ENCODE data around the gene AMMECR1L. TPM values are rescaled to one million over a fixed set of nuclear protein-coding genes. Genes with fewer than 3 reads are reported as not detected.

AMMECR1L gene
- total RNA-seq, 2 donors from 2014 or later: 21.7 to 22.0 TPM

DNA sequence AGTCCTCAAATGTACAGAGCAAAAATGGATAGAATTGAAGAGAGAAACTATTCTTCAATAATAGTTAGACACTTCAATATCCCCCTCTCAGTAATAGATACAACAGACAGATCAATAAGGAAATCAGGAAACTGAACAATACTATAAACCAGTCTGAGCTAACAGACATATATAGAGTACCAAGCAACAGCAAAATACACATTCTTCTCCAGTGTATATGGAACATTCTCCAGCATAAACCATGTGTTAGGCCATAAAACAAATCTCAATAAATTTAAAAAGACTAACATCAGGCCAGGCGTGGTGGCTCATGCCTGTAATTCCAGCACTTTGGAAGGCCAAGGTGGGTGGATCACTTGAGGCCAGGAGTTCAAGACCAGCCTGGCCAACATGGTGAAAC, 43.7 kb upstream of the AMMECR1L start:
- Mint-ChIP-seq H3K4me1 (no peaks in the 10 kb centered on the region), H3K27me3 (ENCODE audit: insufficient read depth) (no peaks in the 10 kb centered on the region), H3K9me3 (peaks cover 6% of the 10 kb centered on the region), H3K36me3 (ENCODE audit: low read depth) (no peaks in the 10 kb centered on the region), H3K27ac (no peak overlapping the region), H3K4me3 (no peak overlapping the region)
- TF ChIP-seq, protein P1, sequence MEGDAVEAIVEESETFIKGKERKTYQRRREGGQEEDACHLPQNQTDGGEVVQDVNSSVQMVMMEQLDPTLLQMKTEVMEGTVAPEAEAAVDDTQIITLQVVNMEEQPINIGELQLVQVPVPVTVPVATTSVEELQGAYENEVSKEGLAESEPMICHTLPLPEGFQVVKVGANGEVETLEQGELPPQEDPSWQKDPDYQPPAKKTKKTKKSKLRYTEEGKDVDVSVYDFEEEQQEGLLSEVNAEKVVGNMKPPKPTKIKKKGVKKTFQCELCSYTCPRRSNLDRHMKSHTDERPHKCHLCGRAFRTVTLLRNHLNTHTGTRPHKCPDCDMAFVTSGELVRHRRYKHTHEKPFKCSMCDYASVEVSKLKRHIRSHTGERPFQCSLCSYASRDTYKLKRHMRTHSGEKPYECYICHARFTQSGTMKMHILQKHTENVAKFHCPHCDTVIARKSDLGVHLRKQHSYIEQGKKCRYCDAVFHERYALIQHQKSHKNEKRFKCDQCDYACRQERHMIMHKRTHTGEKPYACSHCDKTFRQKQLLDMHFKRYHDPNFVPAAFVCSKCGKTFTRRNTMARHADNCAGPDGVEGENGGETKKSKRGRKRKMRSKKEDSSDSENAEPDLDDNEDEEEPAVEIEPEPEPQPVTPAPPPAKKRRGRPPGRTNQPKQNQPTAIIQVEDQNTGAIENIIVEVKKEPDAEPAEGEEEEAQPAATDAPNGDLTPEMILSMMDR (conservative IDR thresholded peaks at IDR 0.05): no peak
- Histone ChIP-seq H3K36me3 (ENCODE audit: control insufficient read depth, insufficient read depth, low read length) (no peaks in the 10 kb centered on the region), H3K4me1 (ENCODE audit: control insufficient read depth, insufficient read depth, low read length) (peaks cover 3% of the 10 kb centered on the region), H3K9ac (ENCODE audit: extremely low read depth, low read length, poor library complexity, severe bottlenecking) (no peak overlapping the region), H3K27ac (ENCODE audit: low read depth, low read length) (no peak overlapping the region), H3K27me3 (ENCODE audit: control insufficient read depth, insufficient read depth, low read length, poor library complexity, severe bottlenecking) (no peaks in the 10 kb centered on the region), H3K9me3 (ENCODE audit: control insufficient read depth, low read length) (no peaks in the 10 kb centered on the region), H3K4me3 (ENCODE audit: low read length) (no peak overlapping the region)
- WGBS, 2 experiments (ENCODE audit: insufficient coverage in 1 of 2, insufficient read length in 1 of 2): 93% methylated on average over 1 of the region's 1 CpG; no CpG with 5 or more reads in 1 of the 2 experiments
- DNase-seq: no peak

DNA sequence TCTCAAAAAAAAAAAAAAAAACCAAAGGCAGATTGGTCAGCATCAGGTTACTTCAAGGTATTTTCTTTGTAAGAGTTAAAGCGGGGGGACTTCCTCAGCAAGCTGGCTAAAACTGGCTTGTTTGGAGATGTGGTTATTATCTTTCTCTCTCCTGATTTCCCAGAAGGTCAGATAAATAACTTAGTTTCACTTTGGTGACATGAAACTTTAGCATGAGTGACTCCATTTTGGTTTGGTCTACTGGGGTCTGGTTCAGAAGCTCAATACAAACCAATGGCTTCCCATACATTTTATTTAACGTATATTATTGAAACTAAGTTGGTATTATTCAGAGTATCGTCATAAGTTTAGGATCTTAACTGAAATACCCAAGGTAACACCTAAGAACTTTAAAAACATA, 41.6 kb upstream of the AMMECR1L start:
- Mint-ChIP-seq H3K27ac (no peak overlapping the region), H3K4me1 (no peaks in the 10 kb centered on the region), H3K9me3 (peaks cover 6% of the 10 kb centered on the region), H3K27me3 (ENCODE audit: insufficient read depth) (no peaks in the 10 kb centered on the region), H3K36me3 (ENCODE audit: low read depth) (no peaks in the 10 kb centered on the region), H3K4me3 (no peak overlapping the region)
- Histone ChIP-seq H3K4me3 (ENCODE audit: low read length) (no peak overlapping the region), H3K27ac (ENCODE audit: low read depth, low read length) (no peak overlapping the region), H3K9me3 (ENCODE audit: control insufficient read depth, low read length) (no peaks in the 10 kb centered on the region), H3K4me1 (ENCODE audit: control insufficient read depth, insufficient read depth, low read length) (peaks cover 3% of the 10 kb centered on the region), H3K9ac (ENCODE audit: extremely low read depth, low read length, poor library complexity, severe bottlenecking) (no peak overlapping the region), H3K27me3 (ENCODE audit: control insufficient read depth, insufficient read depth, low read length, poor library complexity, severe bottlenecking) (no peaks in the 10 kb centered on the region), H3K36me3 (ENCODE audit: control insufficient read depth, insufficient read depth, low read length) (no peaks in the 10 kb centered on the region)
- DNase-seq: no peak
- 91% methylated on average over 1 of the region's 3 CpGs; no CpG with 5 or more reads in 1 of the 2 experiments for WGBS, 2 experiments (ENCODE audit: insufficient coverage in 1 of 2, insufficient read length in 1 of 2)
- TF ChIP-seq, protein P1 (conservative IDR thresholded peaks at IDR 0.05): no peak

DNA sequence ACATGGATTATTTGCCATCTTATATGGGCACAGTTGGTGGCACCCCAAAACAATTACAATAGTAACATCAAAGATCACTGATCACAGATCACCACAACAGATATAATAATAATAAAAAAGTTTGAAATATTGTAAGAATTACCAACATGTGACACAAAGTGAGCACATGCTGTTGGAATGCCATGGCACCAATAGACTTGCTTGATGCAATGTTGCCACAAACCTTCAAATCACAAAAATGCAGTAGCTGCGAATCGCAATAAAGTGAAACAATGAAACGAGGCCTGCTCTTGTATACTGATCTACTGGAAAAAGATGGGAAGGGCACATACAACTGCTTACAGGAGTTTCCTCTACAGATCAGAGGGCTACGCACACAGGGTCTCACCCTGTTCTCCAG, 32.2 kb upstream of the AMMECR1L start:
- Histone ChIP-seq H3K9ac (ENCODE audit: extremely low read depth, low read length, poor library complexity, severe bottlenecking) (no peak overlapping the region), H3K27ac (ENCODE audit: low read depth, low read length) (no peak overlapping the region), H3K27me3 (ENCODE audit: control insufficient read depth, insufficient read depth, low read length, poor library complexity, severe bottlenecking) (no peaks in the 10 kb centered on the region), H3K4me3 (ENCODE audit: low read length) (no peak overlapping the region), H3K4me1 (ENCODE audit: control insufficient read depth, insufficient read depth, low read length) (no peaks in the 10 kb centered on the region), H3K9me3 (ENCODE audit: control insufficient read depth, low read length) (no peaks in the 10 kb centered on the region), H3K36me3 (ENCODE audit: control insufficient read depth, insufficient read depth, low read length) (no peaks in the 10 kb centered on the region)
- Mint-ChIP-seq H3K36me3 (ENCODE audit: low read depth) (no peaks in the 10 kb centered on the region), H3K4me3 (no peak overlapping the region), H3K9me3 (no peaks in the 10 kb centered on the region), H3K27ac (no peak overlapping the region), H3K27me3 (ENCODE audit: insufficient read depth) (no peaks in the 10 kb centered on the region), H3K4me1 (peaks cover 3% of the 10 kb centered on the region)
- WGBS, 2 experiments (ENCODE audit: insufficient coverage in 1 of 2, insufficient read length in 1 of 2): 94 to 100% methylated on average over 2 to 4 of the region's 4 CpGs
- DNase-seq: no peak
- TF ChIP-seq, protein P1 (conservative IDR thresholded peaks at IDR 0.05): no peak
